ENCODE results near the gene SKA1. TPM values are rescaled to one million over a fixed set of nuclear protein-coding genes. Genes with fewer than 3 reads are reported as not detected.

Gene SKA1
- total and polyA plus RNA-seq, 2 of the 13 experiments (the other 11 are each of a cell fraction or from before 2014, with no cell fraction given): 5.3 to 21.3 TPM

DNA sequence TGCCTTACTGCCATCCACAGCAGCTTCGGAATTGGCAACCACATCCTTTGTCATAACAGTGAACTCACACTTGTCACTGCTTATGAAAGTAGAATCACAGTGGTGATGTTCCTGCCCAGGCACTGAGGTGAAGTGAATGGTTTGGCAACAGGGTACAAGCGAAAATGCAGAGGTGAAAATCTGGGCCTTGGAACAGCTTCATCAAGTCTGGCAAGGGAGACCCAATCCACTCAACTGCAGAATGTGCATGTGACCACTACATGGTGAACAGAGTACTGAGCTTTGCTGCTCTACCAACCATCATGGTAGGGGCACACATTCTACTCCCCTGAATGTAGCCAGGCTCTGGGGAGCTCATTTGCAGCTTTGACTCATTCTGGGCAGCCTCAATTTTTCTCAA lies 15.0 kb upstream of the SKA1 start:
- WGBS (ENCODE audit: low lambda C conversion rate): 22% methylated on average over 2 of the region's 2 CpGs
- in situ Hi-C loops (cut with HindIII; ENCODE audit: extremely low pct_ligation_motif_present, low pct_unique_long_range_greater_than_20kb): loop anchor here (10.0 kb wide), 1 partner anchor 145 kb away; no protein-coding TSS in a partner anchor
- POLR2A ChIA-PET: no interaction called here

DNA sequence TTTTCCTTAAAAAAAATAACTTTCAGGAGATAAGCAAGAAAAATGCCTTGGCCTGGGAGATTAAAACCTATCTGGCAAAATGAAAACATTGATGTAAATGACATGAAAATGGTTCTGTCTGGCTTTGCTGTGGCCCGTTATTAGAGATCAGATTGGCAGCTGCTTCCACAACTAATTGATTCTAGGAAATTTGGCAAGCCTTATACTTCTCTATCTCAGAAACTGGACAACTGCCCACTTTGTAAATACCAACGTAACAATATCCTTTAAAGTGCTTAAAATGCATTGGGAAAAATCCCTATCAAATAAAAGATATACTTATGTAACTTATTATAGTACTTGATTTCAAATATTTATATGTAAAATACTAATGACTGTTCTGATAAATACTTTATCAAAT lies 14.2 kb upstream of the SKA1 start:
- intact Hi-C loops (cut with micrococcal nuclease; ENCODE audit: unreplicated experiment): no loop called here
- Histone ChIP-seq H3K79me2 (ENCODE audit: insufficient read depth, low read length) (no peaks in the 10 kb centered on the region), H3K9me3 (ENCODE audit: low read length) (no peaks in the 10 kb centered on the region), H4K20me1 (ENCODE audit: insufficient read depth, low read length) (no peaks in the 10 kb centered on the region), H3K36me3 (replicated peaks in 1 of 2; ENCODE audit: control insufficient read depth in 1 of 2, insufficient read depth in 2 of 2, low read length in 2 of 2) (no peaks in the 10 kb centered on the region), H3K4me3 (replicated peaks in 1 of 3; ENCODE audit: insufficient read depth in 1 of 3, low read depth in 2 of 3, low read length in 3 of 3) (no peak overlapping the region), H3K4me1 (ENCODE audit: insufficient read depth, low read length) (peaks cover 25% of the 10 kb centered on the region), H2AFZ (ENCODE audit: low read length) (no peak overlapping the region), H3K9ac (ENCODE audit: insufficient read depth, low read depth, low read length) (no peak overlapping the region), H3K27me3 (ENCODE audit: control insufficient read depth in 1 of 2, insufficient read depth in 2 of 2, low read length in 2 of 2) (peaks cover 2 to 4% of the 10 kb centered on the region in 2 experiments; a peak in 3 of 5 replicates), H3K27ac (ENCODE audit: extremely low read length, insufficient read depth, low read length) (no peak overlapping the region), H3K4me2 (ENCODE audit: low read depth, low read length) (no peak overlapping the region)
- POLR2A ChIA-PET: no interaction called here
- ATAC-seq (no peak), DNase-seq (ENCODE audit: low spot score) (no peak), FAIRE-seq (no peak)
- CTCF ChIA-PET (ENCODE audit: low intra/inter-chr PET ratio, low total read pairs): no interaction called here
- TF ChIP-seq ZFP90 (CRISPR knock-in tag; IDR thresholded peaks at IDR 0.05; ENCODE audit: borderline replicate concordance) (no peak), ZFX (CRISPR knock-in tag; IDR thresholded peaks at IDR 0.05; ENCODE audit: low read depth) (no peak), SRY (CRISPR knock-in tag; IDR thresholded peaks at IDR 0.05) (no peak), SP1 (IDR thresholded peaks at IDR 0.05) (no peak), SP1 (CRISPR knock-in tag; IDR thresholded peaks at IDR 0.05) (no peak), PPARG (CRISPR knock-in tag; conservative IDR thresholded peaks at IDR 0.05) (no peak), RFXAP (CRISPR knock-in tag; IDR thresholded peaks at IDR 0.05; ENCODE audit: borderline replicate concordance) (no peak), DPF2 (CRISPR knock-in tag; IDR thresholded peaks at IDR 0.05; ENCODE audit: borderline replicate concordance, low read depth) (no peak)
- WGBS (ENCODE audit: low lambda C conversion rate): 11% methylated on average over 2 of the region's 2 CpGs
- in situ Hi-C loops (cut with HindIII; ENCODE audit: extremely low pct_ligation_motif_present, low pct_unique_long_range_greater_than_20kb): no loop called here
- no TSS peak for BruUV-seq (replicated peaks)

More for the DNA sequence above, 15.0 kb upstream of the SKA1 start:
- Histone ChIP-seq H3K4me1 (ENCODE audit: insufficient read depth, low read length) (peaks cover 25% of the 10 kb centered on the region), H2AFZ (ENCODE audit: low read length) (no peak overlapping the region), H3K4me3 (replicated peaks in 1 of 3; ENCODE audit: insufficient read depth in 1 of 3, low read depth in 2 of 3, low read length in 3 of 3) (no peak overlapping the region), H3K9ac (ENCODE audit: insufficient read depth, low read depth, low read length) (no peak overlapping the region), H3K79me2 (ENCODE audit: insufficient read depth, low read length) (no peaks in the 10 kb centered on the region), H3K4me2 (ENCODE audit: low read depth, low read length) (no peak overlapping the region), H3K9me3 (ENCODE audit: low read length) (no peaks in the 10 kb centered on the region), H3K27me3 (ENCODE audit: control insufficient read depth in 1 of 2, insufficient read depth in 2 of 2, low read length in 2 of 2) (peaks cover 2 to 4% of the 10 kb centered on the region in 2 experiments; a peak in 3 of 5 replicates), H4K20me1 (ENCODE audit: insufficient read depth, low read length) (no peaks in the 10 kb centered on the region), H3K27ac (ENCODE audit: extremely low read length, insufficient read depth, low read length) (no peak overlapping the region), H3K36me3 (replicated peaks in 1 of 2; ENCODE audit: control insufficient read depth in 1 of 2, insufficient read depth in 2 of 2, low read length in 2 of 2) (no peaks in the 10 kb centered on the region)
- DNase-seq (ENCODE audit: low spot score) (no peak), FAIRE-seq (no peak), ATAC-seq (no peak)
- intact Hi-C loops (cut with micrococcal nuclease; ENCODE audit: unreplicated experiment): loop anchor here (5.0 kb wide), 3 partner anchors 53 to 73 kb away; partner anchors contain the start of gene CXXC1
- TF ChIP-seq MYNN (CRISPR knock-in tag; IDR thresholded peaks at IDR 0.05; ENCODE audit: low read depth) (no peak), ZNF564 (CRISPR knock-in tag; IDR thresholded peaks at IDR 0.05) (no peak), ZNF788 (CRISPR knock-in tag; IDR thresholded peaks at IDR 0.05; ENCODE audit: borderline replicate concordance) (no peak), LCORL (IDR thresholded peaks at IDR 0.05) (no peak), LCORL (CRISPR knock-in tag; IDR thresholded peaks at IDR 0.05) (no peak)
- TF ChIP-seq, protein P1, sequence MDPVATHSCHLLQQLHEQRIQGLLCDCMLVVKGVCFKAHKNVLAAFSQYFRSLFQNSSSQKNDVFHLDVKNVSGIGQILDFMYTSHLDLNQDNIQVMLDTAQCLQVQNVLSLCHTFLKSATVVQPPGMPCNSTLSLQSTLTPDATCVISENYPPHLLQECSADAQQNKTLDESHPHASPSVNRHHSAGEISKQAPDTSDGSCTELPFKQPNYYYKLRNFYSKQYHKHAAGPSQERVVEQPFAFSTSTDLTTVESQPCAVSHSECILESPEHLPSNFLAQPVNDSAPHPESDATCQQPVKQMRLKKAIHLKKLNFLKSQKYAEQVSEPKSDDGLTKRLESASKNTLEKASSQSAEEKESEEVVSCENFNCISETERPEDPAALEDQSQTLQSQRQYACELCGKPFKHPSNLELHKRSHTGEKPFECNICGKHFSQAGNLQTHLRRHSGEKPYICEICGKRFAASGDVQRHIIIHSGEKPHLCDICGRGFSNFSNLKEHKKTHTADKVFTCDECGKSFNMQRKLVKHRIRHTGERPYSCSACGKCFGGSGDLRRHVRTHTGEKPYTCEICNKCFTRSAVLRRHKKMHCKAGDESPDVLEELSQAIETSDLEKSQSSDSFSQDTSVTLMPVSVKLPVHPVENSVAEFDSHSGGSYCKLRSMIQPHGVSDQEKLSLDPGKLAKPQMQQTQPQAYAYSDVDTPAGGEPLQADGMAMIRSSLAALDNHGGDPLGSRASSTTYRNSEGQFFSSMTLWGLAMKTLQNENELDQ (CRISPR knock-in tag; IDR thresholded peaks at IDR 0.05; ENCODE audit: borderline replicate concordance): no peak
- BruUV-seq (replicated peaks): no TSS peak
- CTCF ChIA-PET (ENCODE audit: low intra/inter-chr PET ratio, low total read pairs): no interaction called here
